Central memory CD8-positive, alpha-beta T cell (primary cell): Measurements from ENCODE around the gene PFDN1.
"Not testable (repeated sequence)": the region's sequence is repeated elsewhere in the genome, so short reads cannot be mapped to it uniquely, and the experiment has no call there.

Source experiments
- ATAC-seq: fragments of 150-1000 bp; cut with Tn5 transposase; replicated peaks from 2 replicates; pipeline ENCODE4 v1.10.0; 2022; ENCODE audit warnings: mild to moderate bottlenecking, moderate FRiP score, moderate number of reproducible peaks; ENCODE audit not compliant: poor library complexity, severe bottlenecking; ENCODE audit errors: extremely low read depth
- DNase-seq, 2 donors: peaks; one replicate each; pipeline ENCODE4 v3.0.0; 2021; ENCODE audit warnings: low spot score in 2 of 2
- H3K27ac Mint-ChIP-seq: one replicate; pipeline ENCODE4 v1.8.0; 2022; ENCODE audit warnings: low read depth, mild to moderate bottlenecking, moderate library complexity, mixed read lengths
- H3K27me3 Mint-ChIP-seq: one replicate; pipeline ENCODE4 v1.8.0; 2022; ENCODE audit warnings: mixed read lengths
- H3K36me3 Mint-ChIP-seq: one replicate; pipeline ENCODE4 v1.8.0; 2022; ENCODE audit warnings: mild to moderate bottlenecking, moderate library complexity, mixed read lengths; ENCODE audit not compliant: insufficient read depth
- H3K4me1 Mint-ChIP-seq: one replicate; pipeline ENCODE4 v1.8.0; 2022; ENCODE audit warnings: mixed read lengths
- H3K4me3 Mint-ChIP-seq: one replicate; pipeline ENCODE4 v1.8.0; 2022; ENCODE audit warnings: mild to moderate bottlenecking, moderate library complexity, mixed read lengths
- H3K9me3 Mint-ChIP-seq: one replicate; pipeline ENCODE4 v1.8.0; 2022; ENCODE audit warnings: mixed read lengths

Gene PFDN1

GRCh38 chr5:140302786-140303639, at the start of gene PFDN1:
Gene PFDN1, minus strand, starts transcription at chr5:140303101. Its CDS starts 28 bp downstream, at chr5:140303073.
- H3K4me3 Mint-ChIP-seq, result peak within 1 kb of the TSS; percentile 92
- H3K36me3 Mint-ChIP-seq, result peaks cover 16% of the 10 kb centered on the region
- H3K27ac Mint-ChIP-seq, result peak within 1 kb of the TSS; percentile 95
- H3K9me3 Mint-ChIP-seq, result no peaks in the 10 kb centered on the region
- H3K27me3 Mint-ChIP-seq, result peaks cover 10% of the 10 kb centered on the region
- ATAC-seq (peak; percentile 97), DNase-seq (peak; percentile 76 to 82)
- H3K4me1 Mint-ChIP-seq, result peaks cover 20% of the 10 kb centered on the region

DNA sequence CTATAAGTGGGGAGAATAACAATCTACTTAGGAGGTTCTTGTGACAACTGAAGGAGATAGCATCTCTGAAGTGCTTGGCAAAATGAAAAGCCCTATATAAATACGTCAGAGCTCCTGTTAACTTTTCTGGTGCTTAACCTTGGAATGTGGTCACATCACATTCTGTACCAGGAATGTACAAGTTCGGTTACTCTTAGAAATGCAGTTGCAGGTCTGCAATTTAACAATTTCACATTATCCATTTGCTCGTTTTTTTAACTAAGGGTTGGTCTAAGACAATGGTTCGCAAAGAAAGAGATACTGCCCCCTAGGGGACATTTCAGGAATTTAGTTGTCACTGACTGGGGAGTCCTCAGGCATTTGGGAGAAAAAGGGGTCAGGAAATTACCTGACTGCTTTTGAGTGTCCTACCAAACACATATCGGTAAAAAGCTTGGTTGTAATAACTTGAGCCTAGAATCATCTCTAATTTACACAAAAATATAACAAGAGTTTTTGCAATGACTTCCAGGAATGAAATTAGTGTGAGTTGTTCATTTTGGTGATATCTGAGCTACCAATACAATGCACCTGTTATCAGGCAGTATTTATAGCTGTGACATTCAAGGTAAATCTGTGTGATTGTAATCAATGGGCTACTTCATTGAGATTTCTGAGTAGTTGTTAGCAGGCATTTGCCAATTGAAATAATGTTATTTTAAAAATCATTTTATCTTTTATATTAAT, 48.9 kb upstream of the PFDN1 start:
- Mint-ChIP-seq H3K36me3 (no peaks in the 10 kb centered on the region), H3K9me3 (no peaks in the 10 kb centered on the region), H3K27ac (no peak overlapping the region), H3K4me3 (no peak overlapping the region), H3K4me1 (peaks cover 7% of the 10 kb centered on the region), H3K27me3 (peaks cover 42% of the 10 kb centered on the region)
- ATAC-seq (peak; percentile 79), DNase-seq (peak in 1 of 2 donors; percentile 60)

GRCh38 chr5:140349244-140349643, 46.3 kb upstream of the PFDN1 start:
- no peak overlapping the region for H3K27ac Mint-ChIP-seq
- no peak overlapping the region for H3K4me3 Mint-ChIP-seq

DNA sequence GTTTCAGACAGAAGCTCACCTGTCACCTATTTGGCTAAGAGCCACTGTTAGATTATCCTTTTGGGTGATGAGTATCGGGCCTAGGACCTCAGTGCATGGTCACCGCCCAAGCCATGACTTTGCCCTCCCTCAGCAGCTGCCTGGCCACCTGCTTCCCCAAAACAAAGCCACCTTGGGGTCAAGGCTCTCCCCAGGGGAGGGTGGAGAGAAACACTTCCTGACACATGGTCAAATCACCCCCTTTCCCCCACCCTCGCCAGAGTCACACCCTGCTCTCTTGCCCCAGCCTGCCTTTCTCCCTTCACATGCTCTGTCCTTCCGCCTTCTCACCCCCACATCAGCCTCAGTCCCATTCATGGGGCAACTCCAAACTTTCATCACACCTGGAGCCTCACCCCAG, 45.2 kb upstream of the PFDN1 start:
- Mint-ChIP-seq H3K4me3 (no peak overlapping the region), H3K27ac (no peak overlapping the region), H3K9me3 (no peaks in the 10 kb centered on the region), H3K4me1 (peaks cover 13% of the 10 kb centered on the region), H3K36me3 (no peaks in the 10 kb centered on the region), H3K27me3 (peaks cover 43% of the 10 kb centered on the region)
- no peak for ATAC-seq
- no peak for DNase-seq

More at GRCh38 chr5:140349244-140349643, 46.3 kb upstream of the PFDN1 start:
- H3K27me3 Mint-ChIP-seq, result peaks cover 43% of the 10 kb centered on the region
- H3K36me3 Mint-ChIP-seq, result no peaks in the 10 kb centered on the region
- no peaks in the 10 kb centered on the region for H3K9me3 Mint-ChIP-seq
- no peak for DNase-seq
- H3K4me1 Mint-ChIP-seq, result peaks cover 7% of the 10 kb centered on the region
- ATAC-seq, result no peak

DNA sequence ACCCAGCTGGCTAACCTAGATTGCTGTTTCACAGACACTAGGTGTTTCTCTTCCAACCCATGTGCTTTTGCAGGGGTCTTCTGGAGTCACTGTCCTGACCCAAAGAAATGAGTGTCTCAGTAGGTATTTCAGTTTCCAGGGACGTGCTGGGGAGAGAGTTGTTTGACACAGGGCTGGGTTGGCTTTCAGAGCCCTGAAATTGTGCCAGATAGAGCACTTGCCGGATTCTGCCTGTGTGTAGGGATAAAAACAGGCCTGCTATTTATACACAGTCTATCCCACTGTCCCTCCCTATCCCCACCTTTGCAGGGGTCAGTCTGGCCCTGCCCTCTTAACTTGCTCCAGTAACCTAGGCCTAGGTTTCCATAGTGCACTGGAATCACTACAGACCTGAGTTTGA, 44.5 kb upstream of the PFDN1 start:
- H3K4me1 Mint-ChIP-seq, result peaks cover 20% of the 10 kb centered on the region
- peaks cover 43% of the 10 kb centered on the region for H3K27me3 Mint-ChIP-seq
- H3K4me3 Mint-ChIP-seq, result peak overlapping the region; percentile 67
- H3K27ac Mint-ChIP-seq, result no peak overlapping the region
- H3K36me3 Mint-ChIP-seq, result peaks cover under 1% of the 10 kb centered on the region
- H3K9me3 Mint-ChIP-seq, result no peaks in the 10 kb centered on the region
- ATAC-seq (no peak), DNase-seq (no peak)

DNA sequence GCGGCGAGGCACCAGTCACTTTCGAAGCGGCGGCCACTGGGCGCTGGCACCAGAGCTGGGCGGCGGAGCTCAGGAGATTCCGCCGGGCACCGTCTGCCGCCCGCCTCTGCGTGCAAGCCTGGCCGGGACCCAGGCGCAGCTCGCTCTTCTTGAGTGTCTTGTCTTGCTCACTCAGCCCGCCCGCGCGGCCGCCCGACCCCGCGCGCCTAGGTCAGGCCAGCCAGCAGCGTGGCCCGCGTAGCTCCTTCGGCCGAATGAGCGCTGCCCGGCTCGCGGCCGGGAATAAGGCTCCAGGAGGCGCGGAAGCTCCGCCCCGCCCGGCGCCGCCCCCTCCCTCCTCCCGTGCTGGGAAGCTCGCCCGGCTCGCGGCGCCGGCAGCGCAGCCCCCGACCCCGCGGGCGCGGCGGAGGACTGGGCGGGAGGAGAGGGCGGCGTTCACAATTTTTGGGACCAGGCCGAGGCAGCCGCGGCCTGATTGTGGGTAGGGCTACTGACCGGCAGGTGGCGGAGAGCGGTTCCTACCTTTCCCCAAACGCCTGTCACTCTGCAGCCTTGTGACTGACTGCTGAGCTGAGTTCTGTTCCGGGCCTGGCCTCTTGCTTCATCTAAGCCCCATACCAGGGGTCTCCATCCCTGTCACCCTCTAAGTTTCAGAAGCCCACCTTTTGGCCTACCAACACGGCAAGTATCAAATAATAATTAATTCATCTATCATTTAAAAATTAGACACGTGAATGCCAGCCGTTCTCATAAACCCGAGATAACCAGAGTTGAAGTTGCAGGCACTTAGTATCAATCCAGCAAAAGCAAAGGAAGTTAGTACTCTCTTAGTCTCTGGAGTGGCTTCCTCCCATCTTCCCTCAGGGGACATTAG, 43.7 kb upstream of the PFDN1 start, which contains the start of gene HBEGF:
TSS of gene HBEGF (minus strand) at position 256 of the 874 bp plus-strand sequence. CDS start 275 bp downstream, outside the sequence.
- DNase-seq (no peak), ATAC-seq (peak; percentile 59)
- Mint-ChIP-seq H3K36me3 (peaks cover 2% of the 10 kb centered on the region), H3K9me3 (no peaks in the 10 kb centered on the region), H3K27me3 (peaks cover 43% of the 10 kb centered on the region), H3K27ac (no peak within 1 kb of the TSS), H3K4me3 (peak within 1 kb of the TSS; percentile 67), H3K4me1 (peaks cover 26% of the 10 kb centered on the region)

DNA sequence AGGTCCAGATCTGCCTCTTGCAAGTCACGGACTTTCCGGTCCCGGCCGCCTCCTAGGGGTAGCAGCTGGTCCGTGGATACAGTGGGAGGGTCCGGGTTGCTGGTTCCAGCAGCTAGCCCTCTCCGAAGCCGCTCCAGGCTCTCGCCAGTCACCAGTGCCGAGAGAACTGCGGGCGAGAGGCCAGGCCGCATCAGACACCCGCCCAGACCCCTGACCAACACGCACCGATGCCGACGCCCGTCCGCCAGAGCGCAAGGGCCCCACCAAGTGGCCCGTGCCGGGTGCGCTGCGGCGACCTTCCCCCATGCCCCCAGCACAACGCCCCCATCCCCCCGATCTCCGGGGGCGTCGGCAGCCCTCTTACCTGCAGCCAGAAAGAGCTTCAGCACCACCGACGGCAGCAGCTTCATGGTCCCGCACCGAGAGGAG, 43.0 kb upstream of the PFDN1 start:
- peaks cover 26% of the 10 kb centered on the region for H3K4me1 Mint-ChIP-seq
- peaks cover 2% of the 10 kb centered on the region for H3K36me3 Mint-ChIP-seq
- no peak for DNase-seq

GRCh38 chr5:140344683-140345423, 42.0 kb upstream of the PFDN1 start:
- H3K27ac Mint-ChIP-seq, result no peak overlapping the region

More for the DNA sequence above, 43.0 kb upstream of the PFDN1 start:
- peak overlapping the region; percentile 67 for H3K4me3 Mint-ChIP-seq
- peaks cover 41% of the 10 kb centered on the region for H3K27me3 Mint-ChIP-seq
- no peak overlapping the region for H3K27ac Mint-ChIP-seq
- no peak for ATAC-seq
- H3K9me3 Mint-ChIP-seq, result no peaks in the 10 kb centered on the region

DNA sequence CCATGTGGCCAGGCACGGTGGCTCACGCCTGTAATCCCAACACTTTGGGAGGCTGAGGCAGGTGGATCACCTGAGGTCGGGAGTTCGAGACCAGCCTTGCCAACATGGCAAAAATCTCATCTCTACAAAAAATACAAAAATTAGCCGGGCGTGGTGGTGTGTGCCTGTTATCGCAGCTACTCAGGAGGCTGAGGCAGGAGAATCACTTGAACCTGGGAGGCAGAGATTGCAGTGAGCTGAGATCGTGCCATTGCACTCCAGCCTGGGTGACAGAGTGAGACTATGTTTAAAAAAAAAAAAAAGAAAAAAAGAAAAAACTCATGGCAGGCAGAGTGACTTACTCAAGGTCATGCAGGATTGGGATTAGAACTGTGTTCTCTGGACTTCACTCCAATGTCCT, 40.9 kb upstream of the PFDN1 start:
- not testable (repeated sequence) for H3K27ac Mint-ChIP-seq, H3K4me3 Mint-ChIP-seq
- H3K4me1 Mint-ChIP-seq, result peaks cover 26% of the 10 kb centered on the region

More at GRCh38 chr5:140344683-140345423, 42.0 kb upstream of the PFDN1 start:
- no peaks in the 10 kb centered on the region for H3K9me3 Mint-ChIP-seq
- ATAC-seq (no peak), DNase-seq (no peak)
- H3K4me1 Mint-ChIP-seq, result peaks cover 26% of the 10 kb centered on the region
- H3K4me3 Mint-ChIP-seq, result peak overlapping the region; percentile 67
- H3K27me3 Mint-ChIP-seq, result peaks cover 30% of the 10 kb centered on the region
- peaks cover 2% of the 10 kb centered on the region for H3K36me3 Mint-ChIP-seq

DNA sequence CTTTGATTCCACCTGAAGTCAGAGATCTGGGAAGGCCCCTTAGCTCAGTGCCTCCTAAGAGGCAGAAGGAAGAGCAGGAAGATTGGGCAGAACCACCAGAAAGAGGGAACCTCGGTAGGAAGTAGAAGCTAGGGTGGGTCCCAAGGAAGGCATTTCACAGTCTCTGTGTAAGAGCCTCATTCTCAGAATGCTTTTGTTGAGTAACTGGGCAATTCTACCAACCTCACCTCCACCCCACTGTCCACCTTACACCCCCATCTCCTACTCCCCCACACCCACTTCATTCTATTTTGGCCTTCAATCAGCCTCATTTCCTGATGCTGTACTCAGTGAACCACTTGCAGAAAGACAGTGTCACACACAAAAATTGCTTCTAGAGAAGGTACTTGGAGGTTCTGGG, 40.0 kb upstream of the PFDN1 start:
- Mint-ChIP-seq H3K4me1 (peaks cover 26% of the 10 kb centered on the region), H3K9me3 (no peaks in the 10 kb centered on the region), H3K4me3 (no peak overlapping the region), H3K36me3 (peaks cover 2% of the 10 kb centered on the region), H3K27me3 (peaks cover 12% of the 10 kb centered on the region), H3K27ac (no peak overlapping the region)
- no peak for DNase-seq
- ATAC-seq, result no peak

More for the DNA sequence above, 40.9 kb upstream of the PFDN1 start:
- not testable (repeated sequence) for DNase-seq, H3K36me3 Mint-ChIP-seq, ATAC-seq, H3K9me3 Mint-ChIP-seq
- peaks cover 21% of the 10 kb centered on the region for H3K27me3 Mint-ChIP-seq

DNA sequence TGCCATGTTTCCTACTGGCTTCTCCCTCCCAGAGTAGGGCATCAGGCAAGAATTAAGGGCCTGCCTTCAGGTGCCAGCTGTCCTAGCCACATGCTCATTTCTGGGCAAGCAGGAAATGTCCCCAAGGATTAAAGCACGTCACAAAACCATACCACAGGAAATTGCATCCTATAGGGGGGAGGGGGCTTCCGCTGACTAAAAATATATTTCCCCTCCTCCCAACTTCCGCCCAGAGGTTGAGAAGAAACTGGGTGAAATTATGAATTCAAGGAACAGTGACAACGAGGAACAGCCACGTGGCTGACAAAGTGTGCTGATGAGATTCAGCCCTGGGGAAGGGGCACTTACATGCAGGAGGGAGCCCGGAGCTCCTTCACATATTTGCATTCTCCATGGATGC, 39.4 kb upstream of the PFDN1 start:
- Mint-ChIP-seq H3K4me3 (no peak overlapping the region), H3K9me3 (no peaks in the 10 kb centered on the region), H3K36me3 (peaks cover 2% of the 10 kb centered on the region), H3K4me1 (peaks cover 25% of the 10 kb centered on the region), H3K27me3 (peaks cover 5% of the 10 kb centered on the region), H3K27ac (no peak overlapping the region)
- no peak for ATAC-seq
- DNase-seq, result no peak
